ENCODE data around the gene ZNF800.

GRCh38 chr7:127361736-127362135 is 30.8 kb downstream of the ZNF800 start:
- TF ChIP-seq EZH2 (IDR thresholded peaks at IDR 0.05) (no peak), POLR2AphosphoS5 (IDR thresholded peaks at IDR 0.05; ENCODE audit: borderline replicate concordance, low read depth, low read length) (no peak), FOXP2 (optimal IDR thresholded peaks at IDR 0.05; ENCODE audit: control extremely low read depth, extremely low read length, insufficient read depth) (no peak)
